ENCODE measurements around the gene FAM83G. TPM values are rescaled to one million over a fixed set of nuclear protein-coding genes. Genes with fewer than 3 reads are reported as not detected.
A peak's percentile ranks its signal among the peaks of the same experiment; 100 is the strongest.
"Not testable (repeated sequence)": the region's sequence is repeated elsewhere in the genome, so short reads cannot be mapped to it uniquely, and the experiment has no call there.

FAM83G gene
- total and polyA plus RNA-seq, 8 donors, result 5.6 to 12.9 (median 9.4) TPM

- ATAC-seq (no peak), FAIRE-seq (no peak), DNase-seq (no peak)
- Histone ChIP-seq H3K4me1 (peaks cover 0 to 6% (median 0%) of the 10 kb centered on the region in 3 donors), H3K4me3 (no peak overlapping the region), H3K27ac (no peak overlapping the region), H3K36me3 (peaks cover 0 to 22% (median 7%) of the 10 kb centered on the region in 3 donors), H3K27me3 (no peaks in the 10 kb centered on the region), H3K9me3 (no peaks in the 10 kb centered on the region)
- WGBS, 2 donors, result 89 to 91% methylated on average over 9 of the region's 9 CpGs
- intact Hi-C loops (cut with DNase I), result no loop called here
- TF ChIP-seq CTCF (IDR thresholded peaks at IDR 0.05), result no peak
Measured at GRCh38 chr17:18928628-18929125, 75.9 kb downstream of the FAM83G start.

GRCh38 chr17:18925187-18925586 lies 79.4 kb downstream of the FAM83G start:
- no peaks in the 10 kb centered on the region for H3K27me3 ChIP-seq
- TF ChIP-seq CTCF (IDR thresholded peaks at IDR 0.05), result no peak
- ATAC-seq, result no peak
- no peak for FAIRE-seq
- peaks cover 9 to 31% (median 17%) of the 10 kb centered on the region in 3 donors for H3K4me1 ChIP-seq
- H3K27ac ChIP-seq, result no peak overlapping the region
- no peak for DNase-seq
- 86 to 99% methylated on average over 1 of the region's 1 CpG for WGBS, 2 donors
- H3K4me3 ChIP-seq, result no peak overlapping the region
- peaks cover 0 to 17% (median 0%) of the 10 kb centered on the region in 3 donors for H3K36me3 ChIP-seq
- intact Hi-C loops (cut with DNase I), result no loop called here
- H3K9me3 ChIP-seq, result no peaks in the 10 kb centered on the region

- H3K4me3 ChIP-seq; H3K27me3 ChIP-seq; ATAC-seq; H3K36me3 ChIP-seq; DNase-seq; H3K9me3 ChIP-seq; intact Hi-C loops (cut with DNase I); FAIRE-seq: not testable (repeated sequence)
- Histone ChIP-seq H3K4me1 (peaks cover 9 to 38% (median 17%) of the 10 kb centered on the region in 3 donors), H3K27ac (peak overlapping the region in 1 of 4 donors; percentile 45)
- WGBS, 2 donors, result 97 to 99% methylated on average over 7 of the region's 7 CpGs
Measured at GRCh38 chr17:18922596-18922995, 82.0 kb downstream of the FAM83G start.

- 37 to 38% methylated on average over 4 of the region's 4 CpGs for WGBS, 2 donors
- Histone ChIP-seq H3K36me3 (no peaks in the 10 kb centered on the region), H3K9me3 (no peaks in the 10 kb centered on the region), H3K27ac (peak overlapping the region in 2 of 4 donors; percentile 31 to 45), H3K27me3 (no peaks in the 10 kb centered on the region), H3K4me3 (no peak overlapping the region), H3K4me1 (peaks cover 9 to 38% (median 17%) of the 10 kb centered on the region in 3 donors)
- ATAC-seq (peak; percentile 64 to 73 (median 70)), DNase-seq (no peak), FAIRE-seq (no peak)
- TF ChIP-seq CTCF (IDR thresholded peaks at IDR 0.05), result no peak
- intact Hi-C loops (cut with DNase I), result no loop called here
Measured at GRCh38 chr17:18921912-18922451, 82.6 kb downstream of the FAM83G start.

GRCh38 chr17:18921485-18921884 lies 83.1 kb downstream of the FAM83G start:
- 55 to 59% methylated on average over 2 of the region's 2 CpGs for WGBS, 2 donors
- no peak for ATAC-seq
- intact Hi-C loops (cut with DNase I), result no loop called here

More at GRCh38 chr17:18921485-18921884, 83.1 kb downstream of the FAM83G start:
- Histone ChIP-seq H3K27me3 (no peaks in the 10 kb centered on the region), H3K36me3 (no peaks in the 10 kb centered on the region), H3K27ac (peak overlapping the region in 2 of 4 donors; percentile 31 to 45), H3K4me1 (peaks cover 9 to 38% (median 17%) of the 10 kb centered on the region in 3 donors), H3K9me3 (no peaks in the 10 kb centered on the region), H3K4me3 (no peak overlapping the region)
- TF ChIP-seq CTCF (IDR thresholded peaks at IDR 0.05), result no peak
- FAIRE-seq (no peak), DNase-seq (no peak)

Measured in pancreas (tissue), 10 donors.